Peyer's patch (tissue), 4 donors: ENCODE measurements around the gene FEN1.

Experiments used
- CTCF ChIP-seq, 6 experiments: fragments of 450-650 bp in 4 of 6; fragments of 200-600 bp in 2 of 6; sonication (generic) in 1 of 6; IDR thresholded peaks; one replicate each; pipeline ENCODE4 v1.5.1; 2017 to 2019; ENCODE audit warnings: antibody characterized with exemption in 6 of 6, mild to moderate bottlenecking in 3 of 6, moderate library complexity in 1 of 6
- POLR2A ChIP-seq, 2 donors: fragments of 450-650 bp; IDR thresholded peaks; one replicate each; pipeline ENCODE4 v1.5.1; 2017; ENCODE audit warnings: antibody characterized with exemption in 2 of 2, mild to moderate bottlenecking in 2 of 2, moderate library complexity in 2 of 2

- TF ChIP-seq POLR2A (IDR thresholded peaks at IDR 0.05) (no peak), CTCF (IDR thresholded peaks at IDR 0.05) (no peak)
These were observed 21.7 kb downstream of the FEN1 start for GRCh38 chr11:61814247-61814957.
